HG02642 (cell line): Measurements from ENCODE around the gene RNF220.

Experiments
- ATAC-seq: cut with Tn5 transposase; IDR thresholded peaks from one replicate; pipeline ENCODE4 v1.9.1; 2021; ENCODE audit warnings: mild to moderate bottlenecking; ENCODE audit not compliant: unreplicated experiment, poor library complexity

Gene RNF220

DNA sequence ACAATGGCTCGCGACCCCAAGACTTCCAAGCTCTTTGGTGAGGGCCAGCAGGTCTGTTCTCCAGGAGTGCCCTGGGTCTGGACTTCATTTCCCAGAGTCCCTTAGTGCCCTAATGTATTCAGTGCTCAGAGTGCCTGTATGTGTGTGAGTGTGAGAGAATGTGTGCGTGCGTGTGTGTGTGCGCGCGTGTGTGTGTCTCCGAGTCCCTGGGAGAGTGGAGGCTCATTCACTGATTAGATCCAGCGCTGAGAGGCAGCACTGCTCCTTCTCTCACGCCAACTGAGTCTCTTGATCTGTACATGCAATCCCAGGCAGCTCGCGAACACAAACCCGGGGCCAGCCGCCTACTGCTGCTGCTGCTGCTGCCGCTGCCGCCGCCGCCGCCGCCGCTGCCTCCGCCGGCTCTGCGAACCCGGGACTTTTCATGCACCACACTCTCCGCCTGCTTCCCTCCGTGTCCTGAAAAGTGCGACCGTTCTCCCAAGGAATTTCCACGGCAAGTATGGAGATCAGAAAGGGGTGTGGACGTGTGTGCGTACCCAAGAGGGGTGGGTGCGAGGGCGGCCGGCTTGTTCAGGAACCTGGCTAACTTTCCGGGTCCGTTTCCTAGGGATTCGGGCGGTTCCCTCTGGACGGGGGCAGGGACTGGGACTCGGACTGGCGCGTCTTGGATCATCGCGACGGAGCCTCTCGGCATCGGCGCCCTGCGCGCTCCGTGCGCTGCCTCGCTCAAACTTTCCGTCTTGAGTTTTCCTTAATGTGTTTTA lies at the start of gene RNF220:
Gene RNF220 (plus strand): TSS at position 225 of the 767 bp plus-strand sequence.
- ATAC-seq = no peak

DNA sequence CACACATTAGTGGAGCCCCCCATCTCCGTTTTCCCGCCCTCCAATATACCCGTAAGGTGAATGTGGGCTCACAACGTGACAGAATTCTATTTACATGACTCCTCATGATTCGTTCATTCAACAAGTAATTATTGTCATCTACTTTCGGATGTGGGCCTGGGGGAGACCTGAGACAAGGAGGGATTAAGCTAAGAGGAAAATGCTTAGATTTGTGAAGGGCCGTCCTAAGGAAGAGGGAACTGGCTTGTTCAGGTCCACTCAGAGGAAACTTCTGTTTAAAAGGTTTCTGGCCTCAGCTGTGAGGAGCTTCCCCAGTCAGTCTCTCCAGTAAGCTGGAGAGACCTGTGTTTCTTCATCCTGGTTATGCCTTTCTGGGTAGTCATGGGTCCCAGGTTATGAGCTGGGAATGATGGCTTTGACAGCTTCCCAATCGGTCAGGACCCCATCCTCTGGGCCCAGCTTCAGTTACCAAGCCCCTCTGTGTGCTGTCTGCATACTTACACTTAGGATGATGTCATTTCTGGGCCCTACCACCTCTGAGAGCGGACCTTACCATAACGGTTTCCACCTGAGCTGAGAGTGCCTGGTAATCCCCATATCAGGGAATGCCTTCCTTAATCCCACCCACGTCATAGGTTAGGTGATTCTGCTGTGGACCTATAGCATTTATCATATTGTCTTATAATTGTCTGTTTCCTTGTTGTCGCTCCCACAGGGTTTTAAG lies 49.3 kb upstream of the RNF220 start:
- ATAC-seq = no peak

DNA sequence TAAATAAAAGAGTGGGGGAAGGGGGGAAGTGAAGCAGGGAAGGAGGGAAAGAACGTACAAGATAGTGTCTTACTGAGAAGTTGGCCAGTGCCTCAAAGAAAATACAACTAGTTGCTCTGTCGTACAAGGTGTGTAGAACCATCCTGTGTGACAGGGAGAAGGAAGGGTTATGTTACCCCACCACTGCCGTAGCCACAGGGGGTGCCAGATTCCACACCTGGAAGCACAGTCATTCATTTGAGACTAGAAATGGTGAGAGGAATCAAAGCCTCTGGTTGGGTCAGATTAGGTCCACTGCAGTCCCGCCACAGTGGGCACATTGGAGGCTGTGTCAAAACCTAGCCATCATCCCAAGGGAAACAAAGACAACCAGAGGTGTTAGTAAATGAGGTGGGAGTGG lies 47.3 kb upstream of the RNF220 start:
- no peak for ATAC-seq

- ATAC-seq = no peak
These were observed 45.7 kb upstream of the RNF220 start for GRCh38 chr1:44359234-44359935.

GRCh38 chr1:44361478-44361877 lies 43.6 kb upstream of the RNF220 start:
- no peak for ATAC-seq

- ATAC-seq = no peak
These were observed 38.6 kb upstream of the RNF220 start for GRCh38 chr1:44366371-44366975.

DNA sequence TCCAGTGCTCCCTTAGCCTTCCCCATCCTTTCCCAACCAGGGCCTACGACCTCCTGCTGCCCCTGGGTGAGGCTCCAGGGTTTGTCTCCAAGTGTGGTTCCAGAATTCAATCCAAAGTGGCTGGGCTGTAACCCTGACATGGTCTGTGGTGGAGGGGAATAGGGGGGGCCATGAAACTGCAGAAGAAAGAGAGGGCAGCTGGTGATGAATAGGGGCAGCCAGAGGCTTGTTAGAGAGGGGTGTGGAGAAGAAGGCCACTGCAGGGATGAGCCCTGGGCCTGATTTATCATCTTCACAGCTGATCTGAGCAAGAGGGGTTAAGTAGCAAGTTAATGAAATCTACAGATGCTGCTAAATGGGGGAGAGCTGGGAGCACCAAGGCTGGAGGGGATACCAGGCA lies 37.1 kb upstream of the RNF220 start:
- no peak for ATAC-seq

DNA sequence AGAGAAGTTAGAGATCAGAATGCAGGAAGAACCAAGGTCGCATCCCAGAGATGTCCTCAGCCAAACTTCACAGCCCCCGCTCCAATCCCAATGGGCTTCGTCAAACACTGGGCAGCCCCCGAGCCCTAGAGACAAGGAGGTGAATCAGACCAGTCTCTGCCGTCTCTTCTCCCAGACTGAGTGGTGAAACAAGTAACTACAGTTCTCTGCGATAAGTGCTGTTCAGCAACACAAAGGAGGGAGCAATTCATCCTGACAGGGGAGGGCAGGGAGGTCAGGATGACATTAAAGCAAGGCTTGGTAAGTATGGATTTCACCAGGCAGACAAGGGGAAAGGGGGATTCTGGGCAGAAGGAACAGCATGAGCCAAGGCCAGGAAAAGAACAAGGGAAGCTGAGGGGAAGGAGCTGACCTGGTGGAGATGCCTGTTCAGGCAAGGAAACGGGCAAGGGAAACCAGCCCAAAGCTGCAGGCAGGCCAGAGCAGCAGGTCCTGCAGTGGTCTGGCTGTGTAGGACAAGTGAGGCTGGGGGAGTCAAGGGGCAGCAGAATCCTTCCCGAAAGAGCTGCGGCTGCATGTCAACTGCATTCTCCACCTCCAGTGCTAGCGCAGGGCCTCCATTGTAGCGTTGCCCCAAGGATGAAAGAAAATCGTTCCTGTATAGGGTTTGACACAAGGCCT lies 36.4 kb upstream of the RNF220 start:
- ATAC-seq = no peak

DNA sequence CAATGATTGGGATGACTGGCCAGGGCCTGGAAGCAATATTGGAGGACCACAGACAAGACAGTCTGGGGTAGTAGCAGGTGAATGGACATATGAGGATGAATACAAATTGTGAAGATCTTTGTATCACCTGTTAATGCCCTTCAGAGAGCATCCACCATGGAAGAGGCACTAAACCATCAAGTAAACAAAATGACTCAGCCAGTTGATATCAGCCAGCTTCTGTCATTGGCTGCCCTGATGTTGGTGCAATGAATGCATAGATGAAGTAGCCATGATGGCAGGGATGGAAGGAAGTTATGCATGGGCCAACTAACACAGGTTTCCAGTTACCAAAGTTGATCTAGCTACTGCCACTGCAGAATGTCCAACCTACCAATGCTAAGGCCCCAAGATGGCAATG lies 33.8 kb upstream of the RNF220 start:
- no peak for ATAC-seq

GRCh38 chr1:44375547-44375946 lies 29.5 kb upstream of the RNF220 start:
- ATAC-seq = no peak

DNA sequence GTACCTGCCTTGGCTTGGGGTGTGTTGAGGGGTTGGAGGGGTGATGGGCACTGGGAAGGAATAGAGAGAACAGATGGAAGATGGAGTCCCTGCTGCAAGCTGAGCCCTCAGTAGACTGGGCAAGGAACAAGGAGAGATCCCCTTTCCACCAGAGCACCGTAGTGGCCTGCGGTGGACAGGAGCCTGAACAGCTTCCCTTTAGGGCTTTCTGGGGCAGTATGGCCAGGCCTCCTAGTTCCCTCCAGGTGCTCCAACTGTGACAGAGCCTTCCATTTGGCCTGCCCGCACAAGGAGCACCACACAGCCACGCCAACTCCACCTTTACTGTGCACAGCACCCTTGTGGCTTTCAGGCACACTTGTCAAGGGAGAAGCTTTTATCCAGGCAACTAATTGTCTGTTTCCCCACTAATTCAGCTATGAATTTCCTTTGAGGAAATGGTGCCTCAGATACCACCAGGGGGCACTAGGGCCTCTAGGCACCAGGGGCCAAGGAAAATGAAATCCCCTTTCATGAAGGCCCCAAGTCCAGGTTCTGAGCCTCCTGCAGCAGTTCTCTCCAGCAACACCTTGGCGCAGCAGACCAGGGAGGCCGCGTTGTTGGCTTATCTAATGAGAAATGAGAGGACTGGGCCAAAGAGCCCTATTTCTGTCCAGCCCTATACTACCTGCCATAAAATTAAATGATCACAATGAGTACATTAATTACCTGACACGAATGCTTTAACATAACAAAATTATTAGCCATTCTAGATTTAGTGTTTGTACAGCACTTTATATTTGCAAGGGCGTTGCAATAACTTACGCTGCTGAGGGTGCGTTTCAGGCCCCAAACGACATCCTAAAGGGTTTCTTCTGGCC lies 26.9 kb upstream of the RNF220 start:
- ATAC-seq = no peak

DNA sequence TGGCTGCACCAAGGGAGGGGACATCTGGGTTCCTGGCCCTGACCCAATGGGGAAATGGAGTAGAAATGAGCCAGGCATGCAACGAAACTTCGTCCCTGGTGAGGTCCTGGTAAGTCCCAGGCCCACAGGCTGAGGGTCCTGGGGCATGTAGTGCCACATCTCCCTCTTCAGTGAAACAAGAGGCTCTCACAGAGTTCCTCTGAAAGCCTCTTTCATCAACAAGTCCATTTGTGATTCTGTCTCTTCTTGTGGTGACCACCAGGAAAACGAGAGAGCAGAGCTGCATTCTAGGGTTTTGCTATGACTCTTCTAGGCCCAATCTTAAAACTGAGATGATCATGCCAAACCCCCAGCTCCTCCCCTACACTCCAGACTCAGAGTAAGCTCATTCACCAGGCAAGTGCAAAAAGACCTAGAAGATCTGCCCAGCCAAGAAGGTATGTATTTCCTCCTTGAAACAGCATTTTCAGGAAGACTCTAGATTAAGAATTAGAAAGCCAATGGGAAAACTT lies 24.3 kb upstream of the RNF220 start:
- ATAC-seq = no peak

GRCh38 chr1:44388551-44388950 lies 16.5 kb upstream of the RNF220 start:
- ATAC-seq = no peak

GRCh38 chr1:44389437-44389836 lies 15.6 kb upstream of the RNF220 start:
- ATAC-seq = no peak

DNA sequence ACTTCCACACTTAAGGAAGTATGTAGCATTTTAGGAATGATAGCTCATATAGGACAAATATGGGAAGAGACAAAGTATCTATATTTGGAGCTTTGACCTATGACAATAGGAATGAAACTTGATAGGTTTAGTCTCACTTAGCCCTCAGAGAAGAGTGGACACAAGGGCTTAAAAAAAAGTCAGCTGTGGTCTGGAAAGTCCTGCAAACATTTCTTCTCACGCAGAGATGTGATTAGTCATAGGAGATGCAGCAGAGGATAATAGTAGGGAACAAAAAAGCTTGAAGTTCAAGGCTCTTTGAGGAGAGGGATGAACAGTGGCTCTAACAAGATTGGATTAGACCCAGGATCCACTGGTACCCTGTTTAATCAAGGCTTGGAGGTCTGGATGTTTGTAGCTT lies 14.8 kb upstream of the RNF220 start:
- no peak for ATAC-seq

- no peak for ATAC-seq
These were observed 3.5 kb upstream of the RNF220 start for GRCh38 chr1:44401256-44402228.

DNA sequence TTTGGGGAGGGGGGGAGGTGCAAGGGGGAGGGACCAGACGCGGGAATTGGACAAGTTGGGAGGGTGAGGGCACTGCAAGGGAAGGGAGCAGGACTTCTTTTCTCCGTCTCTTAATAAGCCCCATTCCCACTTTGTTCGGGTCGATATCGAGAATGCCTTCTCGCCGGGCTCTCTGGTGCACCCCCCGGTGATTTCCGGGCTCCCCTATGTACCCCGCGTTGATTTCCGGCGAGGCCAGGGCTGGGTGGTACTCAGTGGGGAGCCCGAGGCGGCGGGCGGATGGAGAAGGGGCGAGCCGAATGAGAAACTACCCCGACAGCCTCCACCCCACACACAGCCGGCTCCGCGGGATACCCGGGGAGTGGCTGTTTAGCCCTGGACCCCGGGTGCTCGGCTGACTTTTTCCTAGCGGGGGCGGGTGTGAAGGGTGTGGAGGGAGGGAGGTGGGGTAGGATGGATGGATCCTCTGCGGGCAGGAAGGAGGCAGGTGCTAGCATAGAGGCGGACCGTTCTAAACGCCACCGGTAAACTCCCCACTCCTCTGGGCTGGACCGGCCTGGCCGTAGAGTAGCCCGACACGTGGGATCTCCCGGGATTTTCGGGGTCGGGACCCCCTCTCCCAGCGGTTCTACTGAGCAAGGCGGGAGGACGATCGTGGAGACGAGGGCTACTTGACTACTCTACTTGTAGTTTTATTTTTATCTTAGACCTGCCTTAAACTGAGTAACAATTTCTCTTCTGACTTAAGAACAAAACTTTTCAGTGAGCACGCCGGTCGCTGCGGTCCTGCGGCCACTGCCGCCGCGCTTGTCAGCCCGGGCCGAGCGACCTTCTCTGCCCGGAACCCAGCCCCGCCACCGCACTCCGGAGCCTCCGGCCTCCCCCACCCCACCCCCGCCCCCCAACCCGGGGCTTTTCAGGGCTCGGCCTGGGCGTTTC lies 1.0 kb downstream of the RNF220 start:
- no peak for ATAC-seq
